ENCODE measurements around the gene SF1.

The SF1 gene

GRCh38 chr11:64744544-64745188, 33.7 kb downstream of the SF1 start:
- DNase-seq: no peak

- DNase-seq: peak; percentile 87 to 88
These were observed 34.5 kb downstream of the SF1 start, which contains the start of gene RASGRP2 for GRCh38 chr11:64743591-64744543. RASGRP2 (minus strand) TSS chr11:64744142; CDS start chr11:64742866, 1,276 bp downstream.

- peak; percentile 70 to 75 for DNase-seq
These were observed 35.3 kb downstream of the SF1 start for GRCh38 chr11:64742889-64743590.

- no peak for DNase-seq
These were observed 36.1 kb downstream of the SF1 start for GRCh38 chr11:64742087-64742888.

- no peak for DNase-seq
These were observed 36.8 kb downstream of the SF1 start for GRCh38 chr11:64741375-64742086.

- no peak for DNase-seq
These were observed 38.5 kb downstream of the SF1 start for GRCh38 chr11:64739871-64740270.

GRCh38 chr11:64736654-64737053, 41.7 kb downstream of the SF1 start:
- no peak for DNase-seq

- no peak for DNase-seq
These were observed 42.5 kb downstream of the SF1 start for GRCh38 chr11:64735725-64736259.

GRCh38 chr11:64734811-64735724, 43.3 kb downstream of the SF1 start:
- DNase-seq: no peak

GRCh38 chr11:64731601-64732000, 46.7 kb downstream of the SF1 start:
- no peak for DNase-seq

GRCh38 chr11:64729851-64730382, 48.4 kb downstream of the SF1 start:
- no peak for DNase-seq

- DNase-seq: no peak
These were observed 49.5 kb downstream of the SF1 start for GRCh38 chr11:64728757-64729365.

- no peak for DNase-seq
These were observed 51.3 kb downstream of the SF1 start for GRCh38 chr11:64726867-64727530.

GRCh38 chr11:64726211-64726641, 52.1 kb downstream of the SF1 start:
- no peak for DNase-seq

GRCh38 chr11:64724863-64725532, 53.3 kb downstream of the SF1 start:
- DNase-seq: no peak

GRCh38 chr11:64723907-64724862, 54.2 kb downstream of the SF1 start:
- DNase-seq: no peak
